Cardiac fibroblast (primary cell): Measurements from ENCODE around the gene SMURF1.

Experiments
- DNase-seq, 2 donors: peaks; one replicate each; pipeline versions ENCODE4 v3.0.0 to v3.0.0-alpha.2; 2010; ENCODE audit warnings: low read depth in 2 of 2
- H3K4me3 ChIP-seq, 2 donors: replicated peaks in 1 of 2; 1 replicate in 1 of 2; 2 replicates in 1 of 2; pipeline ENCODE4 v1.5.1; 2011; ENCODE audit warnings: low read depth in 2 of 2, low read length in 2 of 2, mild to moderate bottlenecking in 2 of 2, moderate library complexity in 1 of 2
- CTCF ChIP-seq: IDR thresholded peaks from one replicate; pipeline ENCODE4 v1.5.1; 2011; ENCODE audit warnings: low read depth, mild to moderate bottlenecking, low read length, inconsistent platforms

Gene SMURF1

DNA sequence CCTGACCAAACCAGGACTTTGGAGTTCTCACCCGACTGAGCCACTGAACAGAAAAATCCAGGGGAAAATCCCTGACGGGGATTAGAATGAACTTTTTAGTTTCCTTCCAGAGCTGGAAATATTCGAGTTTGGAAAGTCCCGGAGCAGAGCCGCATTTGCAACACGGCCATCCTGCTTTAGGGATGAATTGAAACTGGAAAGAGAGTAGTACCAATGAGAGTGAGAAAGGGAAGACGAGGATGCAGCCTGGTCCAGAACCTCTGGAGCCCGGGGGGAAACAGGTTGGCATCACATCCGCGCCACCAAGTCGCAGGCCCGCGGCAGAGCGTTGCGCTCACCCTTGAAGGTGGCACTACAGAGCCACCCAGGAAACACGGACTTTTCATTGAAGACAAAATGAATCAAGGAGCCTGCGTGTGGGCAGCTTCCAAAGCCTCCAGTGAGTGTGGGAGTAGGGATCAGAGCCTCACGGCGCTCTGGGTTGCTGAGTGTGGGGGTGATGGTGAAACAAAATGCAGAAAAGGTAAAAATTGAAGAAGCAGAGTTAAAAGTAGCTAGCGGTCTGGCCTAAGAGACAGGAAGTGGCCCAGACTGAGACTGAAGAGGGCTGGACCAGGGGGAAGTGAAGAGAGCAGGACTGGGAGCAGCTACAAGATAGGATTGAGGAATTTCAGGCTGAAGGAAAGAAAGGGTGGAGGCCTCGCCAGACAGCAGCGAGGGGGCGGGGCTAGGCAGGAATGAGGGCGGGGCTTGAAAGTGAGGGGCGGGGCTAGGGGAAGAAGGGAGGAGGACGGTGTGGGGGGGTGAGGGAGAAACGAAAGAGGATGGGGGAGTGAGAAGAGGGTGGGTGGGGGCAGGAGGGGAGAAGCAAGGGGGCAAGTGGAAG lies 1.8 kb downstream of the SMURF1 start:
- TF ChIP-seq CTCF: no peak
- peak overlapping the region; percentile 53 to 70 for H3K4me3 ChIP-seq
- DNase-seq: peak; percentile 84 to 88

DNA sequence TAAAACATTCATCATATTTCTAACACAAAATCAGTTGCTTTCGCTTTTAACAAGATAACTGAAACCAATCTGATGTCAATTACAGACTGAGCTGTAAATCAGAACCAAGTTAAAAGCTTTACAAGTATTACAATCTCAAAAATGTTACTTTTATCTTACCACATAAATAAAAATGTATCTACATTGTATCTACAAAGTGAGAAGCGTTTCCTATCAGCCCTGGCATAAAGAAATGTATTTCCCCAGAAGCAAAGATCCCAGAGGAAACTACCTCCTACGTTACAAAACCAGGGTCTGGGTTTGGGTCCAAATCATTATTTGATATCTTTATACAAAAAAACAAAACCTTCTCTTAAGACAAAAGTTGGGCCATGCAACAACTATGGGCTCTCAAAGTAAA lies 2.6 kb downstream of the SMURF1 start:
- TF ChIP-seq CTCF: no peak
- DNase-seq: no peak
- peak overlapping the region; percentile 53 to 64 for H3K4me3 ChIP-seq

- no peak for TF ChIP-seq CTCF
- peak overlapping the region in 1 of 2 donors; percentile 64 for H3K4me3 ChIP-seq
- DNase-seq: no peak
Observed at GRCh38 chr7:99140813-99141212, 3.1 kb downstream of the SMURF1 start.

DNA sequence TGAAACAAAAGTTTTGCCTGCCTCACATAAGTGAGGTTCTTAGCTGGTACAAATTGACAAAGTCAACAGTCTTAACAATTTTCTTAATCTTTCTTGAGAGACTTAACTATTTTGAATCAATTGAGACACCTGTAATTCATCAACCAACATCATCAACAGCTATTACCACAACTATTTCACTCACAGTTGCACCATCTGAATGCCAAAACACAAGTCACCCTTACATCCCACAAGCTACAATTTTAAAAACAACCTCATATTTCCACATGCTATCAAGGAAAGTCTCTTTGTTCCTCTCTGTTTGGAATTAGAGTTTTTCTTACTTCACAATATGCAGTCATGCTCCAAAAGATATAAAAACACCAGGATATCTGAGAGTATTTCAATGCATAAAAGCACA lies 4.9 kb downstream of the SMURF1 start:
- H3K4me3 ChIP-seq: no peak overlapping the region
- DNase-seq: peak; percentile 49 to 65
- TF ChIP-seq CTCF: no peak

GRCh38 chr7:99137411-99138180 lies 6.3 kb downstream of the SMURF1 start:
- peak; percentile 79 to 85 for DNase-seq
- peak; percentile 12 for TF ChIP-seq CTCF
- H3K4me3 ChIP-seq: no peak overlapping the region

- no peak for DNase-seq
- H3K4me3 ChIP-seq: no peak overlapping the region
- TF ChIP-seq CTCF: no peak
Observed at GRCh38 chr7:99135938-99136337, 8.0 kb downstream of the SMURF1 start.
